Measurements from ENCODE around the gene TLK2. TPM values are rescaled to one million over a fixed set of nuclear protein-coding genes. Genes with fewer than 3 reads are reported as not detected.
"Not testable (repeated sequence)": the region's sequence is repeated elsewhere in the genome, so short reads cannot be mapped to it uniquely, and the experiment has no call there.

TLK2 gene
- polyA plus RNA-seq, 1 experiment, result 57.4 TPM

DNA sequence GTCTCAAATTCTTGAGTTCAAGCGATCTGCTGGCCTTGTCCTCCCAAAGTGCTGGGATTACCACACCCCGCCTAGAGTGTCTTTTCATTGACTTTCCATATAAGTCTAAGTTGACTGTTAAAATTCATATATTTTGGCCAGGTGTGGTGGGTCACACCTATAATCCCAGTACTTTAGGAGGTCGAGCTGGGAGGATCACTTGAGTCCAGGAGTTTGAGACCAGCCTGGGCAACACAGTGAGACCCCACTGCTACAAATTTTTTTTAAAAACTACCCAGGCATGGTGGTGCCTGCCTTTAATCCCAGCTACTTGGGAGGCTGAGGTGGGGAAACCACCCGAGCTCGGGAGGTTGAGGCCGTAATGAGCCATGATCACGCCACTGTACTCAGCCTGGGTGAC lies 127.0 kb downstream of the TLK2 start:
- POLR2A ChIA-PET, result no interaction called here
- CTCF ChIA-PET, result interaction anchor here (0.6 kb wide), 1 partner anchor 63 kb away, joined by 3 read pairs; no protein-coding TSS in a partner anchor
- DNase-seq (ENCODE audit: low read depth, low spot score), result no peak
- H3K4me3 ChIP-seq (ENCODE audit: low read depth, low read length), result no peak overlapping the region
- H3K27ac ChIP-seq (ENCODE audit: low read depth, low read length), result no peak overlapping the region
- TF ChIP-seq CTCF (IDR thresholded peaks at IDR 0.05; ENCODE audit: low read depth, low read length), result no peak
- H3K9me3 ChIP-seq (ENCODE audit: control insufficient read depth, insufficient read depth, low read length), result no peaks in the 10 kb centered on the region
- H3K27me3 ChIP-seq (ENCODE audit: control insufficient read depth, insufficient read depth, low read length), result no peaks in the 10 kb centered on the region

DNA sequence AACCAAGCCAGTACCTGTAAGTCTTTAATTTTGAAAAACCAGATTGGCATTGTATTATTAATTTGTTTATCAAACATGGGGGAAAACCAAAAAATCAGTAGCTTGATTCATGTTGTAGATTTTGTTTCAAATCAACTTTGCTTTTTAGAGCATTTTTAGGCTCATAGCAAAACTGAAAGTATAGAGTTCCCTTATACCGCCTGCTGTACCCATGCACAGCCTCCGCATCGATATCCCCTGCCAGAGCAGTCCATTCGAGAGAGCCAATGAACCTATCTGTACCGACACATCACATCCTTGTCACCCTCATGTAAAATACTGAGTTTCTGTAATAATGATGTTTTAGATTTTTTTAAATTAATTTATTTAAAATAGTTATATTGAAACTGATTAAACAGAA lies 132.7 kb downstream of the TLK2 start:
- DNase-seq (ENCODE audit: low read depth, low spot score), result no peak
- no peak for TF ChIP-seq CTCF (IDR thresholded peaks at IDR 0.05; ENCODE audit: low read depth, low read length)
- CTCF ChIA-PET, result interaction anchor here (1.1 kb wide), 1 partner anchor 58 kb away, joined by 3 read pairs; no protein-coding TSS in a partner anchor
- no peak overlapping the region for H3K27ac ChIP-seq (ENCODE audit: low read depth, low read length)
- no peaks in the 10 kb centered on the region for H3K27me3 ChIP-seq (ENCODE audit: control insufficient read depth, insufficient read depth, low read length)
- POLR2A ChIA-PET, result no interaction called here
- no peak overlapping the region for H3K4me3 ChIP-seq (ENCODE audit: low read depth, low read length)
- no peaks in the 10 kb centered on the region for H3K9me3 ChIP-seq (ENCODE audit: control insufficient read depth, insufficient read depth, low read length)

DNA sequence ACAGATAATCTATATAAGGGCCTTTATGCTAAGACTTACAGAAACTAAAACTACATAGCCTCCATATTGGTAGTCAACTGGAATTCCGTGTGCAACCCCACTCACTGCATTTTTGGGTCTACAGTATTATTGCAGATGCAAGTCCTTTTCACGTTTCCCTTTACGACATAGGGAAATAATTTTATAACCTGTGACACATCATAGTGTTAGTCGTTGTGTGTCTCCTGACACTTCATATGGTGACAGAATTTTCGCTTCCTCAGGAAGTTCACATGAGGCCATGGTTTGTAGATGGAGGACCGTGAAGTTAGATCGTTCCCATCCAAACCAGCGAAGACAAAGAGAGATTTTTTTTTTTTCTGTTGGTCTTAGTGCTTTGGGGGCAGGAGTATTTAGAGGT lies 133.1 kb downstream of the TLK2 start:
- Histone ChIP-seq H3K27me3 (ENCODE audit: control insufficient read depth, insufficient read depth, low read length) (no peaks in the 10 kb centered on the region), H3K9me3 (ENCODE audit: control insufficient read depth, insufficient read depth, low read length) (no peaks in the 10 kb centered on the region), H3K4me3 (ENCODE audit: low read depth, low read length) (no peak overlapping the region), H3K27ac (ENCODE audit: low read depth, low read length) (no peak overlapping the region)
- no peak for DNase-seq (ENCODE audit: low read depth, low spot score)
- ChIA-PET CTCF (no interaction called here), POLR2A (no interaction called here)
- TF ChIP-seq CTCF (IDR thresholded peaks at IDR 0.05; ENCODE audit: low read depth, low read length), result no peak

DNA sequence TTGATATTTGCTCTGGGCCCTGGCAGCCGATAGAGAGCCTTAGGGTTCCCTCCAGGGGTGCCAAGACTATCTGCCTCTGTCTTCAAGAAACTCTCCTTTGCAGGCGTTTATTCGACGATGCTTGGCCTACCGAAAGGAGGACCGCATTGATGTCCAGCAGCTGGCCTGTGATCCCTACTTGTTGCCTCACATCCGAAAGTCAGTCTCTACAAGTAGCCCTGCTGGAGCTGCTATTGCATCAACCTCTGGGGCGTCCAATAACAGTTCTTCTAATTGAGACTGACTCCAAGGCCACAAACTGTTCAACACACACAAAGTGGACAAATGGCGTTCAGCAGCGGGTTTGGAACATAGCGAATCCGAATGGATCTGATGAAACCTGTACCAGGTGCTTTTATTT lies 133.7 kb downstream of the TLK2 start:
- POLR2A ChIA-PET; DNase-seq (ENCODE audit: low read depth, low spot score): not testable (repeated sequence)

GRCh38 chr17:62613095-62613494 lies 134.5 kb downstream of the TLK2 start:
- H3K27me3 ChIP-seq (ENCODE audit: control insufficient read depth, insufficient read depth, low read length); H3K27ac ChIP-seq (ENCODE audit: low read depth, low read length); DNase-seq (ENCODE audit: low read depth, low spot score); CTCF ChIA-PET; H3K4me3 ChIP-seq (ENCODE audit: low read depth, low read length); H3K9me3 ChIP-seq (ENCODE audit: control insufficient read depth, insufficient read depth, low read length): not testable (repeated sequence)
- POLR2A ChIA-PET, result interaction anchor here (1.7 kb wide), 1 partner anchor 14 kb away, joined by 4 read pairs; no protein-coding TSS in a partner anchor

More for the DNA sequence above, 133.7 kb downstream of the TLK2 start:
- H3K4me3 ChIP-seq (ENCODE audit: low read depth, low read length); H3K9me3 ChIP-seq (ENCODE audit: control insufficient read depth, insufficient read depth, low read length); H3K27ac ChIP-seq (ENCODE audit: low read depth, low read length); CTCF ChIA-PET; H3K27me3 ChIP-seq (ENCODE audit: control insufficient read depth, insufficient read depth, low read length): not testable (repeated sequence)

DNA sequence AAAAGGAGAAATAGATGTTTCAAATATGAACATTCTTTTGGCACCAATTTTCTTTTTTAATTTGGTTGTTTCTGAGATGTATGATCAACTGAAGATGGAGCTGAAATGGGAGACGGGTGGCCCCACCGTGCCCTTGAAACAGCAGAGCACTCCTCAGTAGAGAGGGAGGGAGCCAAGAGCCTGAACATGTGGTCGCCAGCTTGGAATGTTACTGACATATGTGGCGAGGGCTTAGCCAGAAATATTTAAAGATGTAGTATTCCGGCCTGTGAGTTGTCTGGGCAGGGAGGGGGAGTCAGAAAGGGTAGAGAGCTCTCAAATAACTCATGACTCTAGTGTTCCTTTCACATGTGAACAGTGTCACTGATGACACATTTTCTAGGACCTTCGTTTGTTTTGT lies 135.5 kb downstream of the TLK2 start:
- CTCF ChIA-PET, result interaction anchor here (1.2 kb wide), 1 partner anchor 14 kb away, joined by 3 read pairs; no protein-coding TSS in a partner anchor
- POLR2A ChIA-PET, result interaction anchor here (0.7 to 1.7 kb wide), 3 partner anchors 13 to 47 kb away, joined by 4 read pairs; no protein-coding TSS in a partner anchor
- TF ChIP-seq CTCF (IDR thresholded peaks at IDR 0.05; ENCODE audit: low read depth, low read length), result no peak

More for the DNA sequence above, 135.5 kb downstream of the TLK2 start:
- Histone ChIP-seq H3K27ac (ENCODE audit: low read depth, low read length) (peak overlapping the region; percentile 39), H3K4me3 (ENCODE audit: low read depth, low read length) (no peak overlapping the region), H3K9me3 (ENCODE audit: control insufficient read depth, insufficient read depth, low read length) (no peaks in the 10 kb centered on the region), H3K27me3 (ENCODE audit: control insufficient read depth, insufficient read depth, low read length) (no peaks in the 10 kb centered on the region)
- DNase-seq (ENCODE audit: low read depth, low spot score), result peak; percentile 75

Measured in AG04450 (cell line).